ENCODE results near the gene TSPAN7. TPM values are rescaled to one million over a fixed set of nuclear protein-coding genes. Genes with fewer than 3 reads are reported as not detected.

Gene TSPAN7
- total and polyA plus RNA-seq, 2 of the 4 experiments (the other 2 are of a cell fraction): not detected

DNA sequence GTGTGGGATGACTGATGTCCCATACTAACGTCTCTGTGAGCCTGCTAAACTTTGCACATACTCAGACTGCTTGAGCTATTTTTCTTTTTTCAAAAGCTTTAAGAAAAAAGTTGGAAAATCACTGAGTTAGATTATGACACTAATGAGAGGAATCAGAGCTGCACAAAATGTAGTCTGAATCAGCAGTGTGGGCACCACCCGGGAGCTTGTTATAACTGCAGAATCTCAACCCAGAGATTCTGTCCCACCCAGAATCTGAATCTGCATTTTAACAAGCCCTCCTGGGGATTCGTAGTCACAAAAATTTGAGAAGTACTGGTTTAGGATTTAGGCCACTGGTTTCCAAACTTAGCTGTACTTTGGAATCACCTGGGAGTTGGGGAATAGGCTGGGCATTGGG, 137.8 kb downstream of the TSPAN7 start:
- no peak overlapping the region for H3K4me2 ChIP-seq (ENCODE audit: low read depth, low read length)
- in situ Hi-C loops (cut with MboI; ENCODE audit: low sequenced_read_pairs) (no loop called here), intact Hi-C loops (cut with micrococcal nuclease) (no loop called here), dilution Hi-C loops (cut with HindIII; ENCODE audit: low sequenced_read_pairs, unreplicated experiment) (no loop called here)
- H2AK5ac ChIP-seq (ENCODE audit: low read depth, low read length): no peak overlapping the region
- CTCF ChIA-PET: no interaction called here
- H3K27me3 ChIP-seq (ENCODE audit: control insufficient read depth, insufficient read depth, low read length): peaks cover 2% of the 10 kb centered on the region; the same call in 1 of the 2 replicates
- H3K56ac ChIP-seq (ENCODE audit: extremely low read depth, insufficient read depth, low read length): no peak overlapping the region
- H3K9ac ChIP-seq (ENCODE audit: low read depth, low read length): no peak overlapping the region
- BruUV-seq (replicated peaks): no TSS peak
- H3K23ac ChIP-seq (ENCODE audit: low read depth, low read length): no peak overlapping the region
- TF ChIP-seq RCOR1 (IDR thresholded peaks at IDR 0.05; ENCODE audit: insufficient replicate concordance, low read length) (no peak), SMC3 (IDR thresholded peaks at IDR 0.05; ENCODE audit: low read depth, low read length) (no peak)
- no peaks in the 10 kb centered on the region for H3K9me1 ChIP-seq (ENCODE audit: insufficient read depth, low read length)
- H3K79me1 ChIP-seq (ENCODE audit: low read depth in 1 of 2, low read length in 2 of 2): no peaks in the 10 kb centered on the region
- H4K20me1 ChIP-seq (ENCODE audit: insufficient read depth, low read length): no peaks in the 10 kb centered on the region
- no peak overlapping the region for H2BK5ac ChIP-seq (ENCODE audit: low read depth, low read length, poor library complexity, severe bottlenecking)
- H2BK120ac ChIP-seq (ENCODE audit: low read depth, low read length): no peak overlapping the region
- H3K4me1 ChIP-seq (ENCODE audit: control insufficient read depth, insufficient read depth, low read length): no peaks in the 10 kb centered on the region
- DNase-seq: no peak
- no peak overlapping the region for H2BK15ac ChIP-seq (ENCODE audit: low read depth, low read length)
- H3K36me3 ChIP-seq (ENCODE audit: control insufficient read depth, insufficient read depth, low read length): no peaks in the 10 kb centered on the region
- no peak overlapping the region for H2AFZ ChIP-seq (replicated peaks; ENCODE audit: low read length, poor library complexity)
- no peak overlapping the region for H4K5ac ChIP-seq (ENCODE audit: low read depth, low read length)
- no peak overlapping the region for H3K14ac ChIP-seq (replicated peaks; ENCODE audit: low read depth, low read length)
- H4K8ac ChIP-seq (ENCODE audit: low read depth in 2 of 2, low read length in 2 of 2): no peak overlapping the region
- 80% methylated on average over 1 of the region's 3 CpGs; no CpG with 5 or more reads in 1 of the 2 experiments for WGBS, 2 experiments (ENCODE audit: extremely low coverage in 2 of 2, insufficient read length in 1 of 2)
- H3K4me3 ChIP-seq (ENCODE audit: insufficient read depth, low read depth, low read length): no peak overlapping the region
- H4K91ac ChIP-seq (ENCODE audit: insufficient read depth, low read depth, low read length): no peak overlapping the region
- H3K27ac ChIP-seq (ENCODE audit: insufficient read depth, low read length): no peak overlapping the region
- no peak overlapping the region for H3K4ac ChIP-seq (ENCODE audit: low read depth, low read length)
- H3K18ac ChIP-seq (ENCODE audit: low read depth, low read length): no peak overlapping the region
- H3K9me3 ChIP-seq (ENCODE audit: control insufficient read depth, insufficient read depth, low read length): no peaks in the 10 kb centered on the region
- POLR2A ChIA-PET (ENCODE audit: unreplicated experiment): no interaction called here
- H2AK9ac ChIP-seq (replicated peaks; ENCODE audit: low read depth, low read length, poor library complexity): no peak overlapping the region
- ATAC-seq (ENCODE audit: low read depth): no peak
- no peak overlapping the region for H2BK20ac ChIP-seq (ENCODE audit: low read depth, low read length)

All from IMR-90 (cell line).